Hippocampal formation (tissue), 2 donors: ENCODE results near the gene ANKFY1.
A peak's percentile ranks its signal among the peaks of the same experiment; 100 is the strongest.
"Not testable (repeated sequence)": the region's sequence is repeated elsewhere in the genome, so short reads cannot be mapped to it uniquely, and the experiment has no call there.

Experiments
- DNase-seq, 2 donors: peaks; one replicate each; lab custom pipeline; 2025; lab: John Stamatoyannopoulos, UW

ANKFY1 gene

DNA sequence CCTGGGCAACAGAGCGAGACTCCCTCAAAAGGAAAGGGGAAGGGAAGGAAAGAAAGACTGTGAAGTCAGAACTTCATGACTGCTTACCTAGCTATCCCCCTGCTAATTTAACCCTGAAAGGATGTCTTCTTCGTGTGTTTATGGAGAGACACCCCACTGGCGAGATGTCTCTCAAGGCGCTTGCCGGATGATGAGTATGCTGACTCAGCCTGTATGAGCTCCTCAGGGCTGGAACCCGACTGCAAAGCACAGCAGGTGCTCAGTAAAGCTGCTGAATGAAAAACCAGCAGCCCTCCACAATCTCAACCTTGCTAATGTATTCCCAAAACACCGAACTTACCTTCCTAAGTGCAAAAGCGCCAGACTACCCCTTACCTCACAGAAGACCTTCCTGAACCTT is 2.3 kb downstream of the ANKFY1 start:
- DNase-seq = no peak

DNA sequence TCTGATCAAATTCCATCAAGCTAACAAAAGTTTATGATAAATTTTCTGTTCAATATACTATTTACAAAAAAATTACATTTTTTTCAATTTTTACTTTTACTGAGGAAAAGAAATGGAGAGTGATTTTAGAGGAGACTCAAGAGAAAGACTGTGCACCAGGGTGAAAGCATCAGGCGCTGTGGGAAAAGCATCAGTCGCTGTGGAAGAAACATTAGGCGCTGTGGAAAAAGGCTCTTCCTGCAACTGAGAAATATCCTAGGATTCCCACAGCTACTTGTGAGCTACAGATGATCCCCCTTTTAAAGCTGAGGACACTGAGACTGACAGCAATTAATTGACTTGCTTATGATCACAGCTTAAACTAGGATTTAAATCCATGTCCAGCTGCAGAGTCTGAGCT is 4.9 kb downstream of the ANKFY1 start:
- DNase-seq = no peak

DNA sequence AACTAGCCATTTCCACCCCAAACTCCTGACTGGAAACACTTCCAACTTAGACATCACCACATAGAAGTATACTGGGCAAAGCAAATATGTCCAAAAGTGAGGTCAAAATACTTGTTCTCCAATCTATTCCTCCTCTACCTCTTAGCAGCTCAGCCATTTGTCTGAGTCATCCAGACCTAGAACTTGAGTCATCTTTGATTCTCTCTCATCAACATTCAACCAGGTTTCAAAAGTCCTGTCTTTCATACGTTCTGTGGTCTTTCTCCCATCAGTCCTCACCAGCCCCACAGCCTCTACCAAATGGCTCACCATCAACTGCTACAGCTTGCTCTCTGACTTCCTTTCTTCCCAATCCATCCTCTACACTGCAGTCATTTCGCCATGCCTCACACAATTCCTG is 6.8 kb downstream of the ANKFY1 start:
- DNase-seq = no peak

DNA sequence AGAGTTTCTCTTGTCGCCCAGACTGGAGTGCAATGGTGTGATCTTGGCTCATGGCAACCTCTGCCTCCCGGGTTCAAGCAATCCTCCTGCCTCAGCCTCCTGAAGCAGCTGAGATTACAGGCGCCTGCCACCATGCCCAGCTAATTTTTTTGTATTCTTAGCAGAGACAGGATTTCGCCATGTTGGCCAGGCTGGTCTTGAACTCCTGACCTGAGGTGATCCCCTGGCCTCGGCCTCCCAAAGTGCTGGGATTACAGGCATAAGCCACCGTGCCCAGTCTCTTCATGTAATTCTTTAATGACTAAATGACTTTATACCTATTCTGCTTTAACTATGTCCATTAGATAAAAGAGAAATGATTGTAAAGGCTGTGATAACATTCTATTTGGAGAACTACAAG is 8.5 kb downstream of the ANKFY1 start:
- DNase-seq = not testable (repeated sequence)

DNA sequence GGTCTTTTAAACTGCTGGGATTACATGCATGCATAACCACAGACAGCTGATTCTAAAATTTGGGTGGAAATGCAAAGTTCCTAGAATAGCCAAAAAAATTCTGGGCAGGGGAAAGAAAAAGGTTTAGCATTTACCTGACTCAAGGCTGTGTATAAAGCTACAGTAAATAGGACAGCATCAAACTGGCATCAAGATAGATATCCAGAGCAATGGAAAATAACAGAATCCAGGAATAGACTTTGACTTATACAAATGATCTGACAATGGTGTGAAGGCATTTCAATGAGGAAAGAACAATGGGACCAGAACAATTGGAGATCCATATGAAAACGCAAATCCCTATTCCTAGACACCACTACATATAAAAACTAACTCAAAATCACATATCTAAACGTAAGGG is 12.9 kb downstream of the ANKFY1 start:
- no peak for DNase-seq

DNA sequence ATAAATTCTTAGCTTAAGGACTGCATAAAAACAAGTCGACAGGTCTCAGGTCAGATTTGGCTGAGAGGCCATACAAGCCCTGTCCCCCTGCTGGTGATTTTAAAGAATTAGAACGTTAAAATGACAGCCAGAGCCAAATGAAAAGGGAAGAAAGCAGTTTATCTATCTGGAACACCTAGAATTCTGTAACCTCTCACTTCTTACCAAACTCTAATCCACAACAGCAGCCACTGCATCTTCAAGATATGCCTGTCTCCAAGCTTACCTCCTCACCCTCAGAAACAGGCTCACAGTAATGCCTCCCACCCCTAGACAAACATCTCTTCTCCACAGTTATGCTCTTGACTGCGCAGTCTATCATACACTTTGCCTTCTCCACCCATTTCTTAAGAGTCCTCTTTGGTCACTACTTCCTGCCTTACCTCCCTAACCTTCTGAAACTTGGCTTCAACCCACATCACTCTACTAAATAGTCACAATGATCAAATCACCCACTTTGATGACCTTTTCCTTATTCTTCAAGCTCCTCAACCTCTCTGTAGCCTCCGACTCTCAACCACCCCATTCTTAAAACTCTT is 14.2 kb downstream of the ANKFY1 start:
- no peak for DNase-seq

DNA sequence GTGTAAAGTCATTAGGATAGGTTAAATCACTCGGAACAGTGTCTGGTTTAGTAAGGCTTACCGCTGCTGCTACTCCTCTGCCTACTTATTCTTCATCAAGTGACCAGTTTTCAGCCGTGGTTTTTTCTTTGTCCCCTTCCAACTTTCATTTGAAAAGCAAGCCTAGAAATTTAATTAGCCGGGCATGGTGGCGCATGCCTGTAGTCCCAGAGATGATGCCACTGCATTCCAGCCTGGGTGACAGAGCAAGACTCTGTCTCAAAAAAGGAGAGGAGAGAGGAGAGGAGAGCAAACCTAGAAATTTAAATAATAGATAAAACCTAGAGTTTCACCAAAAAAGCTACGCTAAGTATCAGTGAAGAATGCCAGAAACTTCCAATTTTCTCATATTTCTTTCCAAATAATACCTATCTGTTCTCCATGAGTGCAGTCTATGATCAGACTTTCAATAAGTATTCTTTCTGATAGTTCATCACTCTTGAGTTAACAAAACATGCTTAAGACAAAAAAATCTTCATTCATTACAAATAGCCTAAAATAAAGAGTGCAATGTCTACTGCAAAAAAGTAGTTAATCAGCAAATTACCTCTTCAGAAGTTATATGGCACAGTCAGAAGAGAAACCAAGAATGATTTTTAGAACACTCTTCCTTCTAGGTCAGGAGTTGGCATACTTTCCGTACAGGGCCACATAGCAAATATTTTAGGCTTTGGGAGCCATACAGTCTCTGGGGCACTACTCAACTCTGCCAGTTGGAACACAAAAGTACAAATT is 15.1 kb downstream of the ANKFY1 start:
- no peak for DNase-seq

DNA sequence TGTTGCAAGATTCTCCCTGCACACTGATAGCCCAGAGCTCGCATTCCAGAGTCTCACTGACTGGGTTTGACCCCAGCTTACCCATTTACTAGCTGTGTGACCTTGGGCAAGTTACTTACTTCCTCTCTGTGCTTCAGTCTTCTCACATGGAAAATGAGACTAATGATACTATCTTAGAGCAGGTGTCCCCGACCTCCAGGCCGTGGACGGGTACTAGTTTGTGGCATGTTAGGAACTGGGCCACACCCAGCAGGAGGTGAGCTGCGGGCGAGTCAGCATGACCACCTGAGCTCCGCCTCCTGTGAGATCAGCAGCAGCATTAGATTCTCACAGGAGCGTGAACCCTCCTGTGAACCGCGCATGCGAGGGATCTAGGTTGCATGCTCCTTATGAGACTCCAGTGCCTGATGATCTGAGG is 15.8 kb downstream of the ANKFY1 start:
- no peak for DNase-seq

DNA sequence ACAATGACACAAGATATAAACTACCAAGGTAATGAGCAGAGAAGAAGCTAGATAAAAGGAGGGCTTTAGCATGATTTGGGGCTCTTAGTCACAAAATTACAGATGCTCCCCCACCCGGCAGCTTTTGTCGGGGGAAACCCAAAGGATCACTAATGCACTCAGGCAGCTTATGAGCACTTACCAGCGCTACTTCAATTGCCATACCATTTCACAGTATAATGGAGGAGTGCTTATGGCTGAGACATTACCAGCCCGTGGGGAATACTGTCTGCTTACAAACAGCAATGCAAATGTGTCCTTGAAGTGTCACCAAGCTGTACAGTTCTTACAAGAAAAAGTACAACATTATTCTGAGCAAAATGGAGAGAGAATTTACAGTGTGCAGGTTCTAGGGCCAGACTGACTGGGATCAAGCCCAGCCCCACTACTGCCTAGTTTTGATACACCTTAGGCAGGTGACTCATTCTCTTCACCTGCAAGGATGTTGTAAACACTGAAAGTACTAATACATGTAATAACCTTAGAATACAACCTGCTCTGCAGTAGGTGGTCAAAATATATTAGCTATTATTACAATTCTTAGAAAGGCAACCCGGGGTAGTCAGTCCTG is 16.3 kb downstream of the ANKFY1 start:
- DNase-seq = no peak

DNA sequence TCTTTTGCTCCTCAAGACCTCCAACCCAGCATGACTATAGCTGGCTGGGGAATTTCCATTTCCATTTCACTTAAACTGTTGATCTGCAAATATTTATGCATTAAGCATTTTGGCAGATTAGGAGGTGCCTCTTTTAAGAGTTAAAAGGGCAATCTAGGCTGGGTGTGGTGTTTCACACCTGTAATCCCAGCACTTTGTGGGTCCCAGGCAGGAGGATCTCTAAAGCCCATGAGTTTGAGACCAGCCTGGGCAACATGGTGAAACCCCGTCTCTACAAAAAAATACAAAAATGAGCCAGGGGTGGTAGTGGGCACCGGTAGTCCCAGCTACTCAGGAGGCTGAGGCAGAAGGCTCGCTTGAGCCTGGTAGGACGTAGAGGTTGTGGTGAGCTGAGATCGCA is 17.1 kb downstream of the ANKFY1 start:
- DNase-seq = no peak

DNA sequence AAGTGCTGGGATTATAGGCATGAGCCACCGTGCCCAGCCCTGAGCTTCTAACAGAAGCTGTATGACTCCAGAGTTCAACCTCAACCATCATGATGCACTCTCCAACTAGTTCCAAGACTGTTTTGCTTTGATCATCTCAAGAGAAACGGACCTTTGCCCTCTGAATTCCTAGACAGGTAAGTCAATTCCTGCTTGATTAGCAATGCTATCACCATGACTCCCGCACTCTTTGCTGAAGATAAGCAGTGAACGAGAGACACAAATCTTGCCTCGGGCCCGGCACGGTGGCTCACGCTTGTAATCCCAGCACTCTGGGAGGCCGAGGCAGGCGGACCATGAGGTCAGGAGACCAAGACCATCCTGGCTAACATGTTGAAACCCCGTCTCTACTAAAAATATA is 22.2 kb downstream of the ANKFY1 start:
- no peak for DNase-seq

DNA sequence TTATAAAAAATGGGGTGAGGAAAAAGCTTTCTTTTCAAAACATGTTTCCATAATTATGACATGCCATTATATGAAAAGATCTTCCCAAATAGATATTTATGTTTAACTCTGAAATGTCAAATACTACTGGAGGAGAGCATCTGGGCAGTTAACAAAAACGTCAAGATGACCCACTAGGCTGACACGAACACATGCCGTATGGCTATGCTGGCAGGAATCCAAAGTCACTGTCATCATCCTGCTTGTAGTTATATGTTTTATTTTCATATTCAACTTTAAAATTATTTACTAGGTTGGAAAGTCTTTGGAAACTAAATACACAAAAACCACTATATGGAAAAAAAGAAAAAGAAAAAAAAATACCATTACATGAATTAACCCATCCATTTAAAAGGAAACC is 27.3 kb downstream of the ANKFY1 start:
- no peak for DNase-seq

DNA sequence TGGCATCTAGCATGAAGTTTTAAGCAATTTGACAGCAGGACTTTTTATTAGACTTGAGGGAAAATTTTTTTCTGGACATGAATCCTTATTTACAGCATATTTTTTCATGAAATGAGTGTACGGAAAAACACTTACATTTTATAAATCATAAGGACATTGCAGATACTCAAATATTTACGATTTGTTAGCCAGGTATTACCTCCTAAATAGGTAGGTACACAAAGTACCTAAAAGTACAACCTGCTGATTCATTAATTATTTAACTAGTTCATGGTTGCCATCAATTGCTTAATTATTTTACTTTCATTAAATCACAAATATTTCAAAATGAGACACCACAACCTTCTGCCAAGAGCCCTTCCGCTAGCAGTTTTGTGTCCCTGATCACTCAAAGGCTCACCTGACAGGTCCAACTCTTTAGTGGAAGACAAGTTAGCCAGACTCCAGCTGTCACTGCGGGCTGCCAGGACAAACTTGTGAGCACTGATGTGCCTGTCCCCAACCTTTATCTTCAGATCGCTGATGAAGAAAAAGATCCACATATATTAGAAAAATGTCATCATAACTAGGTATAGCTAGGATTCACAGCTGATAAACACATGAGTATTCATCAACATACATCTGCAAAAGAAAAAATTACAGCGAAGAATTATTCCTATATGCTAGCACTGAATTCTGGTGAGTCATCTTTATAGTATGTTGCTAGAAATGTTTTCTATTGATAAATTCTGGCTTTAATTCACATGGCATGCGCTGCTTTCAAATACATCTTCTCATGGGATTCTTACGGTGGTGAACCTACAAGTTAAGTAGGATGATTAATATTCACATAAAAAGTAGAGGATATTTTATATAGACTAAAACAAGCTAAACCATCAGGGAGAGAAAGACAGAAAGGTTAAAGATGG is 28.2 kb downstream of the ANKFY1 start:
- DNase-seq = no peak

DNA sequence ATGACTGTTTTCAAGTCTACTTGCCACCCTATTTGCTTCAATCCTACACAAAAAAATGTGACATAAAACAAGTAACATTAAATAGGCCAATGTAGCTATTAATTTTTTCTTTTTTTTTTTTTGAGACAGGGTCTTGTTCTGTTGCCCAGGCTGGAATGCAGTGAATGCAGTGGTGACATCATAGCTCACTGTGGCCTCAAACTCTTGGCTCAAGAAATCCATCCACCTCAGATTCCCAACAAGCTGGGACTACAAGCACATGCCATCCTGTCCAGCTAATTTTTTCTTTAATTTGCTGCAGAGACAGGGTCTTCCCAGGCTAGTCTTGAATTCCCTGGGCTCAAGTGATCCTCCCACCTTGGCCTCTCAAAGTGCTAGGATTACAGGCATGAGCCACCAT is 29.4 kb downstream of the ANKFY1 start:
- no peak for DNase-seq

DNA sequence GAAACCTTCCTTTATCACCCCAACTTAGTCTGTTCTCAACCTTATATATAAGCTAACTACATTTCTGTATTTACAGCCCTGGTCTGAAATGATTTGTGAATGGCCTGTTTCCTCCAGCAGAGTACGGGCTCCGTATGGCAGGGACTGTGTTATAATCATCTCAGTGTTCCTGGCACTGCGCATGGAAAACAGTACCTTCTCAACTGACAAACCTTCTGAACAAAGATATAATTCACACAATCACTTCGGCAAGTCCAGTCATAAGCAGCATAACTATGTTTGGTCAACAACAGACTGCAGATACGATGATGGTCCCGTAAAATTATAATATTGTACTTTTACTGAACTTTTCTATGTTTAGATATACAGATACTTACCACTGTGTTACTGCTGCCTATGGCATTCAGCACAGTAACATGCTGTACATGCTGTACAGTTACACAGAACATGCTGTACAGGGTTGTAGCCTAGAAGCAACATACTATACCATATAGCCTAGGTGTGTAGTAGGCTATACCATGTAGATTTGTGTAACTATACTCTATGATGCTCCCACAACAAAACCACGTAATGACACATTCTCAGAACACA is 30.0 kb downstream of the ANKFY1 start:
- DNase-seq = no peak

DNA sequence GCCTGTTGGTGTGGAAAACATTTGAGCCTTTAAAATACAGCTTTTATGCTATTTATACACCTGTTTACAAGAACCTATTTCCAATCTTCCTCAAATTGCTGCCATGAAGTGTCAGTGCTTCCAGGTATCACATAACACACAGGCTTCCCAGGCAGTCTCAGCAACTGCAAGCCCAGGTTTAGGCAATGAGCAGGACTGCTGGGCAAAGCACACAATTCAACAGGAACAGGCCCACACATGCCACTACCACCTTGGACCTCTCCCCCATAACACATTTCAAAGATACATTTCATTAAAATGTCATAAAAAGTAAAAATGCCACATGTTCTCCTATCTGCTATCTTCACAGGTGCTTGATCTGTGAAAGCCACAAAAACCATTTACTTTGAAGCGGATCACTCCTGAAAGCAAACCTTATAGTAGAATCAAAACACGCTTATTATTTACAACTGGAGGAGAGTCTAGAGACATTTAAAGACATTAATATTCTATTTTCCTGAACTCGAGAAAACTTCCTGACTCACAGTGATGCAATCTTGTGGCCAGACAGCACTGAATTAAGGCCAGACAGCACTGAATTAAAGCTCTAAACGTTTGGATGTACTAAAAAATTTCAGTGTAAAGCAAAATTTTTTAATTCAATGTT is 31.5 kb downstream of the ANKFY1 start:
- no peak for DNase-seq

DNA sequence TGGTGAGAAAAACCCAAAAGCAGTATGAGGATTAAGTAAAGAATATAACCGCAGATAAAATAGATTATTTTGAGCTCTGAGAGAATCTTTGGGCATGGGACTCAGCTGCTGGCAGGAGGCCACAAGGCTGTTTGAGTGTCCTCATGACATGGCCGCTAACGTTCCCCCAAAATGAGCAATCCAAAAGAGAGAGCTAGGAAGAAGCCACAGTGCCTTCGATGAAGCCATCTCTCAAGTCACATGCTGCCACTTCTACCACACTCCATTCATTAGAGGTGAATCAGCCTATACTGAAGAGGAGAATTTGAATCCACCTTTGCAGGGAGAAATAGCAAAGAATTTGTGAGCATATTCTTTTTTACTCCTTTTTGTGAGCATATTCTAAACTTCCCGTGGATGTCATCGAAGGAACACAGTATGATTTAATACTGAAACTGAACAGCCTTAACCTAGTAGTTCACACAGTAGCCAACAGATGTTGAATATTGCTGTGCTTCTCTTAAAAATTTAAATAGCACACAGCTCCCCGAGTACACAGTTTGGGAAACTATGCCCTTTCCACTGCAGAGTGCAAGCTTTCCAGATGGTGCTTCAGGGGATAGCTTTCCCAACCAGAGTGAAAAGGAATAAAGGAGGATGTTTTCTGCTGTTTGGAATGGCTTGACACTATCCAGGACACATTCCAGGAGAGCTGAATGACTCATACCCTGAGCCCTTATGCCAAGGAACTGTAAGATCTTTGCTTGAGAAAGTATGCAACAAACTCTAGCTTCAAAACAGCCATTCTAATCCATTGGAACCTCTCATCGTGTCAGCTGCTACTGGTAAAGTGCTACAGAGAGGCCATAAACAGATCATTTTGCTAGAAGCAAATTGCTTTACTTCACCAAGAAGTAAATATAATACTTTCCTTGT is 33.9 kb downstream of the ANKFY1 start:
- DNase-seq = peak in 1 of 2 donors; percentile 60

DNA sequence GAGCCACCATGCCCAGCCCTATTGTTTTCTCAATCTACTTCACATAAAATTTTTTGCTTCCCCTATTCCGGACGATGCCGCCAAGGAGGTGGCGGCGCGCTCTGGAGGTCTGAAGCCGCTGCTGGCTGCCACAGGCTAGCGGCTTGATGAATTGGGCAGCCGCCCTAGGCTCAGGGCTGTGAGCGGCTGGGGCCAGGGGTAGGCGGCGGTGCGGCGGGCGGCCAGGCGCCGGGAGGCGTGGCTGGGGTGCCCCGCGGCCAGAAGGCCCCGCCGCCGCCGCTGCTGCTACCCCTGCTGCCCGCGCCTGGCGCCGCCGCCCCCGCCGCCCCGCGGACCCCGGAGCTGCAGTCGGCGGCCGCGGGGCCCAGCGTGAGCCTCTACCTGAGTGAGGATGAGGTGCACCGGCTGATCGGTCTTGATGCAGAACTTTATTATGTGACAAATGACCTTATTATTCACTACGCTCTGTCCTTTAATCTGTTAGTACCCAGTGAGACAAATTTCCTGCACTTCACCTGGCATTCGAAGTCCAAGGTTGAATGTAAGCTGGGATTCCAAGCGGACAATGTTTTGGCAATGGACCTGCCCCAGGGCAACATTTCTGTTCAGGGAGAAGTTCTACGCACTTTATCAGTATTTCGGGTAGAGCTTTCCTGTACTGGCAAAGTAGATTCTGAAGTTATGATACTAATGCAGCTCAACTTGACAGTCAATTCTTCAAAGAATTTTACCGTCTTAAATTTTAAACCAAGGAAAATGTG is 41.7 kb downstream of the ANKFY1 start:
- DNase-seq = no peak

DNA sequence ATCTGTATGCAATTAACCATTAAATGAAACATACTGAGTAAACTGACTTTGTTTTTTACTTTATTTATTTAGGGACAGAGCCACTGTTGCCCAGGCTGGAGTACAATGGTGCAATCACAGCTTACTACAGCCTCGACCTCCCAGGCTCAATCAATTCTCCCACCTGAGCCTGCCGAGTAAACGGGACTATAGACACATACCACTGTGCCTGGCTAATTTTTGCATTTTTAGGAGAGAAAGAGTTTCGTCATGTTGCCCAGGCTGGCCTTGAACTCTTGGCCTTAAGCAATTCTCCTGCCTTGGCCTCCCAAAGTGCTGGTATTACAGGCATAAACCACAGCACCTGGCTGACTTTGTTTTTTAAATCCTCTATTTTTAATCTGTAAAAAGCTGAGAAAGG is 42.6 kb downstream of the ANKFY1 start:
- no peak for DNase-seq

DNA sequence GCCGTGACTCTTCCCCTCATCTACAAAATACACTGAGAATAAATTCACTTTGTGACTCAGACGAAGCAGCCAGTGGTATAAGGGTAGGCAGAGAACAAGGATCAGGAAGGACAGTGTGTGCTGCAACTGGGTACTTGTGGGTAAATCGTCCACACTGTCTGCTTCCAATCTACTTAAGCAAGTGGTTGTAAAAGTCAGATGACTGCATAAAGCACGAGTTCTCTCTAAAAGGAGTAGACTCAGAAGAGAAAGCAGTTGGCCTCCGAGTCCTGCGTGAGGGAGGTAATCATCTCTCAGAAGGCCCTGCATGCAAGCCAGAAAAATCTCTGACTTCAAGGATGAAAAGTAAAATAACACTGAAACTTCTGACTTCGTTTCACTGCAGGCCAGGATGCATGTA is 43.1 kb downstream of the ANKFY1 start:
- DNase-seq = no peak
